Bronchial epithelial cell (primary cell): Measurements from ENCODE around the gene ATG4A. TPM values are rescaled to one million over a fixed set of nuclear protein-coding genes. Genes with fewer than 3 reads are reported as not detected.

Experiments
- DNase-seq: peaks from one replicate; pipeline ENCODE4 v3.0.0-alpha.2; 2010; ENCODE audit warnings: low read depth
- FAIRE-seq: peaks from 2 replicates; lab custom pipeline; 2011; peaks lifted over from hg19 to GRCh38; lab: Jason Lieb, UNC
- H3K27me3 ChIP-seq: 2 replicates; pipeline ENCODE4 v1.5.1; 2011; ENCODE audit warnings: low read length; ENCODE audit not compliant: control insufficient read depth, insufficient read depth
- H3K36me3 ChIP-seq: 2 replicates; pipeline ENCODE4 v1.5.1; 2011; ENCODE audit warnings: low read length; ENCODE audit not compliant: control insufficient read depth, insufficient read depth
- H3K4me3 ChIP-seq: 2 replicates; pipeline ENCODE4 v1.5.1; 2011; ENCODE audit warnings: mild to moderate bottlenecking, low read depth, low read length, control low read depth
- CTCF ChIP-seq: IDR thresholded peaks from 2 replicates; pipeline ENCODE4 v1.5.1; 2011; ENCODE audit warnings: mild to moderate bottlenecking, moderate library complexity, low read length, control low read depth, inconsistent platforms; ENCODE audit not compliant: insufficient read depth, severe bottlenecking
- total RNA-seq: library from RNA; depleted of rRNA; stranded (reverse); fragments of >200 nt; gene quantifications from 2 replicates; pipeline ENCODE4 v1.2.1, GENCODE V29; 2014

Gene ATG4A
- total RNA-seq, 1 donor from 2014 or later, result 12.4 TPM

- no peaks in the 10 kb centered on the region for H3K27me3 ChIP-seq
- peaks cover 1% of the 10 kb centered on the region for H3K36me3 ChIP-seq
- DNase-seq (peak; percentile 5), FAIRE-seq (no peak)
- H3K4me3 ChIP-seq, result no peak overlapping the region
- peak; percentile 44 for TF ChIP-seq CTCF
Observed at GRCh38 chrX:108138814-108139702, 47.5 kb downstream of the ATG4A start.

DNA sequence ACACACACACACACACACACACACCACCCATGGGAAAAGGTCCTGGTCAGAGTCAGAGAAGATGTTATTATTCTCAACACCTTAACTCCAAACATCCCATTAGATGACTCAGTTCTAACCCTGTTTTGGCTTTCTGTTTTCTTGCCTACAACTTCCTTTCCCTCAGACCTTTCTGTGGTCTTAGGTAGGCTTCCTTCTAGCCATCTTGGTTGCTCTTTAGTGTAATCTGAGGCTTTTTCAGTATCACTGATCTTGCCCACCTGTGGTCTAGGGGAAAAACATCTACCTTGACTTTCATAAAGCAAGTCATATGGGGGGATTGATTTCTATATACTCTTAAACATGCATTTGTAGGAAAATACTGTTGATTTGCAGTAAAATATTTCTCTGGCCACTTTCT, 56.9 kb downstream of the ATG4A start:
- H3K4me3 ChIP-seq, result no peak overlapping the region
- no peaks in the 10 kb centered on the region for H3K27me3 ChIP-seq
- no peak for FAIRE-seq
- no peak for TF ChIP-seq CTCF
- H3K36me3 ChIP-seq, result no peaks in the 10 kb centered on the region
- DNase-seq, result no peak

GRCh38 chrX:108156082-108156481, 64.5 kb downstream of the ATG4A start:
- FAIRE-seq, result no peak
- peaks cover 1% of the 10 kb centered on the region for H3K36me3 ChIP-seq
- no peak for DNase-seq
- H3K27me3 ChIP-seq, result no peaks in the 10 kb centered on the region
- TF ChIP-seq CTCF, result no peak
- no peak overlapping the region for H3K4me3 ChIP-seq

DNA sequence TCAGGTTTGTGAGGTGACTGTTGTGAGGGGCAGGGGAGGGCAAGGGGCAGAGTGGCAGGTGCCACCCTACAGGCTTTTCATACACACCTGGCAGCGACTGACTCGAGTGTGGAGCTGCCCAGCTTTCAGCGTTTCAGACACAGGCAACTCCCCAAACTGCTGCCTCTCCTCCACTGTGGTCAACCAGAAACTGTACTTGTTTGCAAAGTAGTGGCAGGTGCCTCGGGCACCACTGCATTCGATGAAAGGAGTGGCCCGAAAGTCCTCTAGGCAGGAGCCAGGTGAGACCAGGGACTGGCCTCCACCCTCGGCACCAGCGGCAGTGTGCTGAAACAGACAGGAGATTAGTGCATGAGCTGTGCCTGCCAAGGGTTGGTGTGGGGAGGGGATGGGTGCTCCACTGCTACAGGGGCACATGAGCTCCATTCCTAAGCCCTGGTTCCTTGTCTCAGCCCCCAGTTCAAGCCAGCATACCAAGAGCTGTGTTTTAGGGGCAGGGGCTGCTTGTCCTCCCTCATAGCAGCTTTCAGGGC, 65.4 kb downstream of the ATG4A start:
- H3K27me3 ChIP-seq, result no peaks in the 10 kb centered on the region
- FAIRE-seq (no peak), DNase-seq (no peak)
- peaks cover 1% of the 10 kb centered on the region for H3K36me3 ChIP-seq
- no peak overlapping the region for H3K4me3 ChIP-seq
- TF ChIP-seq CTCF, result no peak

- no peak for TF ChIP-seq CTCF
- peaks cover 1% of the 10 kb centered on the region for H3K36me3 ChIP-seq
- no peak for FAIRE-seq
Observed at GRCh38 chrX:108157628-108158027, 66.0 kb downstream of the ATG4A start.

More at GRCh38 chrX:108157628-108158027, 66.0 kb downstream of the ATG4A start:
- H3K4me3 ChIP-seq, result no peak overlapping the region
- DNase-seq, result no peak
- no peaks in the 10 kb centered on the region for H3K27me3 ChIP-seq
